KG1 (cell line): ENCODE data around the gene WWC2.

Experiments
- DNase-seq: peaks from one replicate; lab custom pipeline; 2025; lab: John Stamatoyannopoulos, UW

Gene WWC2

DNA sequence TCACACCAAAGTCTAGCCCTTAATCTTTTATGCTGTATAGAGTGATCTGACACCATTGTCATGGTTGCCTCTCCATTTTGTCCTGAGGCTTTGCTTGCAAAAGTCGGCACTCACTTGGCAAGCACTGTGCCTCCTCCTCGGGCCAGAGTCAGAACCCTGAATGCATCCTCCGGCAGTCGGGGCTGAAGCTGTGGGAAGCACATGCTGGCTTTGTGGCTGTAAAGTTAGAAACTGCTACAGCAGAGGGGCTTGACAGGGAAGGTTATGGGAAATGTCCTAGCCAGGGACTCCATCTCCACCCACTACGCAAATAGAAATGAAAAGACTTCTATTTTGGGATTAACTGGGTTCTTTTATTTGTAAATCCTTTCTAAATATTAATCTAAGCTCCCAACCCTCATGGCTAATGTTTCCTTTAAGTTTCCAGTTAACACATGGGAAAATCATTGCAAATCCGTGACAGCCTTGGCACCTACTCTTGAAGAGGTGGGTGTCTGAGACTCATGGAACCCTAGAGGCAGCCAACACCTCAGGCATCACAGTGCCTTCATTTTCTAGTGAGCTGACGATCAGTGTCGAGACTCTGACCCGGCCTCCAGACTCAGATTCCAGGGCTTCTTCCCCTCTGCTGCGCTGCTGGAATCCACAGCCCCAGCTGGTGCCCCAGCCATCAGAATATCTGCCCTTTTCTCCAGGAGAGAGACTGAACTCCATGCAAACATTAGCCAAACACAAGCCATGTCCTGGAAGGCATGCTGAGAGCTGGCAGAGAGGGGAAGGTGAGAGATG is 231.1 kb downstream of the WWC2 start:
- no peak for DNase-seq

DNA sequence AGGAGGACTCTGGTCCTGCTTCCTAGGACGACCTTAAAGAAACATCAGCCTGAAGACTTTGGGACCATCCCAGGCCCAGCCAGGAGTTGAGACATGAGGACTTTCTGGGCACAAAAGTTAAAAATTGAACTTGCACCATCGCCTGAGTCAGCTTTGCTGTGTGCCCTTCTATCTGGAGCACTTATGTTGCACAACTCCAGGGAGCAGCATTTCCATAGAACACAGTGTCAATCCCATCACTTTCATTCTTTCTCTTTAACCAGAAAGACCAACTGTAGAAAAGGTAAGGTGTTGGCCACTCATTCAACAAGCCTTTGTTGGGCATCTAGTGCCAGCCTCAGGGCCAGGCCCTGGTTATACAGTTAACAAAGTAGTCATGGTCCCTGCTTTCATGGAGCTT is 231.8 kb downstream of the WWC2 start:
- no peak for DNase-seq

DNA sequence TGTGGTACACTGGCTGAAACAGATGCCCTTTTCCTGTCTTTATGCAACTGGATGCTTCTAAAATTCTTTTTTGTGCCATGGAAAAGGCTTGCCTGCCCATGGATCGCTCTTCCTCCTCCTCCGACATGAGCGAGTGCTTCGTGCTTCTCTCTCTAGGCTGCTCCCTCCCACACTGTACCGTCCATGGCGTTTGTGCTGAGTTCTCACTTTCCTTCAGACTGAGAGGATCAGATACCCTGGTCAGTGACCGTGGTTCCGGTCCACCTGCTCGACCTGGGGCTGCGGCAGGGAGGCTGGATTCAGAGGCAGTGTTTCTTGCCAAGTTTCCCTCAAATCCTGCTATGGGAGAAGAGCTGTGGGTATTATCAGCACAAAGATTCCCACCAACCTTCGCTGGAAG is 233.4 kb downstream of the WWC2 start:
- DNase-seq = no peak

DNA sequence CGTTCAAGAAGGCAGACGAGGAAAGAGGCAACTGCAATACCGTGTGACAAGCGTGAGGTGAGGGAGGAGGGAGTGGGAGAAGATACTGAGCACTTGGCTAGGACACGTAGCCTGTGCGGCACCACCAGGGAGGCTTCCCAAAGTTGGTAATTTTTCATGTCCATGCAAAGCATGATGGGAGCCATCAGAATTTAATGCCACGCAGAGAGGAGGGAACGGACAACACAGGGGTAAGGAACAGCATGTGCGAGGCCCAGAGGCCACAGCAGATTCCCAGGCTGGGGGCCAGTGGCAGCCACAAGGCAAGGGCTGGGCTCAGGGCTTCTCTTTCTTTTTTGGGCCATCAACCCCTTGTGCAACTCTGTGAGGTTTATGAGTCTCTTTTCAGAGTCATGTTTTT is 234.1 kb downstream of the WWC2 start:
- no peak for DNase-seq

DNA sequence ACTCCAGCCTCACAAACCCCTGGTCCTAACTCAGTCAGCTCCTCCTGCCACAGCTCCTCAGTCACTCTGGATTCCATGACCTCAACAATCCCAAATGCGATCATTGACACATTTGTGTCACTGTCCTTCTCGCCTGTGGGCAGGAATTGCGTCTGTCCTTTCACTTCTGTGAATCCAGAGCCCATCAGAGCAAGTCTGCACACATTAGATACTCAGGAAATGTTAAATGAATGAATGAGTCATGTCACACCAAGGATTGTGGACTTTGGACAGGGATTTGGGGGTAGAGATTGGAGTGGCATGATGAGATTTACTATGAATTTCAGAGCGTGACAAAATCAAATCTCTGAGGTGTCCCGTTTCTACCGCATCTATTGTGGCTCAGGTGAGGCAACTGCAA is 234.9 kb downstream of the WWC2 start:
- no peak for DNase-seq

DNA sequence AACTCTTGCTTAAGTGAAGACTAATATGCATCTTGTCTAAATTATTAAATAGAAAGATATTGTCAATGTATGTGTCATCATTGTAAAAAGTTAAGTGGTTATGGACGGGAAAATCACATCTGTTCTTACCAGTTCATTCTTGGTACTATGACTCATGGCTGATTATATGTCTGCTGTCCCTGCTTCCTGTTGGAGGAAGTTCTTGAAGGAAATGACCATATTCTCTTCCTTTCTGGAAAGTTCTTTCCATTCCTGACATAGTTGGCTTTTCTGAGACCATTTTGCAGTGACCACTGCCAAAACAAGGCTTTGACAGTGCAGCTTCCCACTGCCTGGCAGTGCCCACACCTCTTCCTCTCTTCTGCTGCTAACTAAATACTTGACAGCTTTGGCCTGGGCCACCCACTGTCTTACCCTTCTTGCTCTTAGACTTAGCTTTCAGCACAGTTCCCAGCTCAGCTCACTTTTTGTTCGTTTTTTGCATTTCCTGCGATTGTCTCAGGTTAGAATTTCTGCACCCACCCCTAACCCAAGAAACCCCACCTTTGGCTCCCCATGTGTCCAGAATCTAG is 236.4 kb downstream of the WWC2 start:
- DNase-seq = no peak

DNA sequence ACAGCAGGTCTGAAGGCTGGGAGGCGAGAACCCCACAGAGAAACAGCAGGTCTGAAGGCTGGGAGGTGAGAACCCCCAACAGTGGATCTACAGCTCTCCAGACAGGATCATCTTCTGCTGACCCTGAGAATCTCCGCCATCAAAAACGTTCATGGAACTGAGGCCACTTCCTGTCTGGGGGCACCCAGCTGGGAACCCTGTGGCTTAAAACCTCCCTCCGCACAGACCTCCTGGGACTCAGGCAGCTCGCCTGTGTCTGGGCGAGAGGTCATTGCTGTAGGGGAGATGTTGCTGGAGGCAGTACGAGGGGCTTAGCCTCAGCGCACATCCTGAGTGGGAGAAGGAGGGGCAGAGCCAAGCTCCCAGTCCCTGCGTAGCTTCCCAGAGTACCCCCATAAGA is 238.3 kb downstream of the WWC2 start:
- DNase-seq = no peak

DNA sequence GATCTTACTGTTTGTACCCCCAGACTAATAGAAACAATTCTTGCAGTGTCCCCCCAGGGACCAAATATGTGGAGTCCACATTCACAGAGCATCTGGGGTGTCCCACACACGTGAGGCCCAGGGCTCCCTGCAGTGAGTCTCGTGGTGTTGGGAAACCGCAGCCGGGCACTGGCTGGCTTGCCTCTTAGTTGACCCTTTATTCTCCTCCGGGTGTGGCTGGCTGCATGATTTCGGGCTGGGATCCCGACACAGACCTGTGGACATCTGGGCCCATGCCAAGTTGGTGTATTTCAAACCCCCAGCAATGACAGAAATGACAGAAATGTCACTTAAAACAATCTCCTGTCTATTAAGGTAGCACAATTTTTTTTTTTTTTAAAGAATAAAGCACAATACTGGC is 238.8 kb downstream of the WWC2 start:
- DNase-seq = no peak

DNA sequence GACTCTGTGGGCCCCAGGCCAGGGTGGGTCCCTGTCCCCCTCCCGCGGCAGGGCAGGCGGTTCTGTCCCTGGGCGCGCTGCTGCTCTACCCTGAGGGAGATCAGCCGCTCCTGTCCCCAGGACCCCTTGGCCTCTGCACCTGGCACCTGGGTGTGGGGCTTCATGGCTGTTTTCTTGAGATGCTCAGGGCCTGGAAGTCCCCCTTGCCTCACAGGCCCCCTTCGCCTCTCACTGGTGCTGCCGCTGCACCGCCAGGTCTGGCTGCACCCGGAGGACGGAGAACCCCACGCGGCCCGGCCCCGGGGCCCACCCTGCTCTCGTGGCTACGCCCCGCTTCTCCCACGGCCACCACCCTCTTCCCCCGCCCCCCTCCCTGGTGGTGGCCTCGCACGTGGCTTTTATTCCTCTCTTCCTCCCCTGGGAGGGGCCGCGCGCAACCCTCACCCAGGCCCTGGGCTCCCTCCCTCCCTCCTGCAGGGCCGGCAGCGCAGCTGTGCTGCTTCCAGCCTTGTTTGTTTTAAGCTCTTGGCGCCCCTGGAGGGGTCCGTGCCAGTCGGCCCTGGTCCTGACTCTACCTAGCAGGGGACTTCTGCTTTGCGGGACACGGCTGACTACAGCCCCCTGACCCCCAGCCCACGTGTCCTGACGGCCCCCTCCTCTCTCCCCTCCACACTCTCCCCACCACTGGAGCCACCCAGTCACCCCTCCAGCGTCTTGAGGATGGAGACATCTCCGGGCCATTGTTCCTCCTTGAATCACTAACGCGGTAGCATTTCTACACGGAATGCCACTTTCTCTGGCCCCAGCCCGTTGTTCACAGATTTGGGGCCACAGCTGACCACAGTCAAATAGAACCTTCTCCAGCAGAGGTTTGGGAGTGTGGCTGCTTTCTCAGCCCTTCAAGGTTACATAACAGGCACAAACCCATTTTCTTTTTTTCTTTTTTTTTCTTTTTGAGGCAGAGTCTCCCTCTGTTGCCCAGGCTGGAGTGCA is 243.8 kb downstream of the WWC2 start:
- no peak for DNase-seq

DNA sequence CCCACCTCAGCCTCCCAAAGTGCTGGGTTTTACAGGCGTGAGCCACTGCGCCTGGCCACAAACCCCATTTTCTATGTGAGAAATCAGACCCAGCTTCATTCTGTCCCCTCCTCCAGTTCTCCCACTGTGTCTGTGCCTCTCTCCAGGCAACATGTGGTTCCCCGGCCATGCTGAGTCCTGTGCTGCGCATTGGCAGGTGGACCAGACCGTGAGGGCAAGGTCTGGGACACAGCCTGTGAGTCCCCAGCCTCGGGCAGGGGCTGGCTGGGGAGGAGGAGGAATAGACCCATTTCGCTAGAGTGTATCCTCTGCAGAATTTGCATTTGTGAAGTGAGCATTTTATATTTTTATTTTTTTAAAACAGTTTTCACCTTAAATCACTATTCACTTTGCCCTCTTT is 244.7 kb downstream of the WWC2 start:
- no peak for DNase-seq

DNA sequence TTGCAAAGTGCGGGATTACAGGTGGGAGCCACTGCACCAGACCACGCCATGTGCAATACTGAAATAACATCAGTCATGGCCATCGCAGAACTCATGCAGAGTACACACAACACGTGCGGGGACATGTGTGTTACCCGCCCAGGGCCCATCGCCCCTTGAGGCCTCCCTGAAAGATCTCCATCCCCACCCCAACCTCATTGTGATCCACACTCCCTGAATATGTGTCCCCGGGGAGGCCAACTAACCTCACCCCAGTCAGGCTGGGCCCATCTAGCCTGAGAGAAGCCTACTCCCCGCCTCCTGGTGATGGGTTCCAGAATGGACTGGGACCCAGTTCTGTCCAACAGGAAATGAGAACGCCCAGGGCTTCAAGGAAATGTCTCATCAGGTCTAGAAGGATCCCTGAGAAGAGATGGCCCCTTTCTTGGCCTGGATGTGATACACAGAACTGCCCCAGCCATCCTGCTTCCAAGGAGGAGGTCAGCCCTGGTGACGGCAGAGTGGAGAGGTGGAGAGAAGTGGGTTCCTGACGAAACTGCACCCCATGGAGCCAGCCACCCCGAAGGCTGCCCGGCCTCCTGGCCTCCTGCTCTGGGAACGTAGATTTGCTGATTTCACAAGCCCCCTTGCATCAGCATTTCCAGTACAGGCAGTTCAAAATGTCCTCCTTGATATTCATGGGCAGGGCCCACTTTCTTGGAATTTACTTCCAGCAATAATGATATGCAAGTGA is 245.6 kb downstream of the WWC2 start:
- no peak for DNase-seq

DNA sequence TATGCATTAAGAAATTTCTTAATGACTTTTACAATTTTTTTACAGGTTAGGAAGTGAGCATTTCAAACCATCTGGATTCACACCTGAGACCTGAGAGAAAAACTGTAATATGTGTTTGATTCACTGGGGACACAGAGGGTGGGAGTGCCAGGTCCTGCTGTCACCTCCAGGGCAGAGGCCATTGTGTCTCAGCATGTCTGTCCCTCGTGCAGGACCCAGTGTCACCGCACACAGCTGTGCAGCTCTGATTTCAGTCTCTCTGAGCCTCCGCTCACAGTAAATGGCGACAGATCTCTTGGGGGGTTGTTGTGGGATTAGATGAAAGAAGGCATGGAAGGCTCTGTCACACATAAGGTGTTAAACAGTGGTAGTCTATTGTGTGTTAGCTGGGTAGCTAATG is 246.2 kb downstream of the WWC2 start:
- no peak for DNase-seq

DNA sequence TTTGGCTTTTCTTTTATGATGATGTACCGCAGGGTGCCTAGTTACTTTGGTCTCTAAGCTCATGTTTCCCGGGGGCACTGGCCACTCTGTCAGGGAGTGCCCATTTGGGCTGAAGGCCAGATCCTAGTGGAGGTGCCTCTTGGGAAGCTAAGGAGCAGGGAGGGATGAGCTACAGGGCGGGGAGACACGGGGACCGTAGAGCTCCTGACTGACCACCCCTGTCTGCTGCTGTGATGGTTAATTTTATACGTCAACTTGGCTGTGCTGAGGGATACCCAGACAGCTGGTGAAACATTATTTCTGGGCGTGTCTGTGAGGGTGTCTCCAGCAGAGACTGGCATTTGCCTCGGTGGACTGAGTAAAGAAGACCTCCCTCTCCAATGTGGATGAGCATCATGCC is 248.1 kb downstream of the WWC2 start:
- DNase-seq = no peak

DNA sequence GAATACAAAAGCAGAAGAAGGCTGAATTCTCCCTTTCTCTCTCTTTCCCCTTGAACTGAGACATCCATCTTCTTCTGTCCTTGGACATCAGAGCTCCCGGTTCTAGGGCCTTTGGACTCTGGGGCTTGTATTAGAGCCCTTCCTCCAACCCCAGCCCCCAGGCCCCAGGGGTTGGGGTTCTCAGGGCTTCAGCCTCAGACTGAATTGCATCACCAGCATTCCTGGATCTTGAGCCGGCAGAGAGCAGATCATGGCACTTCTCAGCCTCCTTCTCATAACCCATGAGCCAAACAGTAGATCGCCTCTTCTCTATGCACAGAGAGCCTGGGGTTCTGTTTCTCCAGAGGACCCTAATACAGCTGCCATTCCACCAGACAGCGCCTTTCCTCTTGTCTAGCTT is 248.5 kb downstream of the WWC2 start:
- no peak for DNase-seq

DNA sequence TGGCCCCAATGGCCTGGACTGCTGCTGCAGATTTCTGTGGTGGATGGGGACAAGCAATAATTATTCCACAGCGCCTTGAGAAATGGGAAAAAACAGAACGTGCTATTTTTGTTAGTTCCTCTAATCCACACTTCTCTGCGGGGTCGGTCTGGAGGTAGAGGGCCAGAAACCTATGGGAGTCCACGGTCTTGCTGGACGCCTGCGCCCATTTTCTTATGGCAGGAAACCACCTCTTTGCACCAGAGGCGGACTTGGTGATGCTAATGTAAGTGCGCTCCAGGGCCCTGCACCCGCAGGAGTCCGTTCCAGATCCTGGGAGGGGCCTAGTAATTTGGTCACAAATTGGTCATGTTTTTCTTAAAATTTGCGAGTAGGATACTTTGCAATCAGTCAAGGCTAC is 249.1 kb downstream of the WWC2 start:
- no peak for DNase-seq

DNA sequence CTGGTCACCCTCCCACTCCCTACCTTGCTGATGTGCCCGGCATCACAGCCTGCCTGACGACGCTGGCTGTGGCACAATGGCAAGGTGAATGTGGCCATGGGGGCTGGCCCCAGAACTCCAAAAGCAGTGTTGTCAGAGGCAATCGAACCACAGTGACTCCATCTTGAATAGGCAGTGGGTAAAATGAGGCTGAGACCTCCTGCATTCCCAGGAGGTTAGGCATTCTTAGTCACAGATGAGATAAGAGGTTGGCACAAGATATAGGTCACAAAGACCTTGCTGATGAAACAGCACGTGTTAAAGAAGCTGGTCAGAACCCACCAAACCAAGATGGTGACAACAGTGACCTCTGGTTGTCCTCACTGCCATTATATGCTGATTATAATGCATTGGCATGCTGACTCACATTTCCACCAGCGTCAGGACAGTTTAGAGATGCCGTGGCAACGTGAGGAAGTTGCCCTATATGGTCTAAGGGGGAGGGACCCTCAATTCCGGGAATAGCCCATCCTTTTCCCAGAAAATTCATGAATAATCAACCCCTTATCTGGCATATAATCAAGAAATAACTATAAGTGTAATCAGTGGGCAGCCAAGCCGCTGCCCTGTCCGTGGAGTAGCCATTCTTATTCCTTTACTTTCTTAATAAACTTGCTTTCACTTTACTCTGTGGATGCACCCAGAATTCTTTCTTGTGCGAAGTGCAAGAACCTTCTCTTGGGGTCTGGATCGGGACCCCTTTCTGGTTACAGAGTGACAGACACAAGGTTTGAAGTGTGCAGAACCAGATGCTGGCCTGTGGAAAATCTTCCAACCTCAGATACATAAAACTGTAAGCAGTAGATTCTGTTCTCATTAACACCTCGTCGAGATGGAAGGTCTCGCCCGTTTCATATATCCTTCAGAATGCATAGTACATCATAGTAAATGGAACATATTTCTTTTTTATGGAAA is 249.9 kb downstream of the WWC2 start:
- DNase-seq = no peak

DNA sequence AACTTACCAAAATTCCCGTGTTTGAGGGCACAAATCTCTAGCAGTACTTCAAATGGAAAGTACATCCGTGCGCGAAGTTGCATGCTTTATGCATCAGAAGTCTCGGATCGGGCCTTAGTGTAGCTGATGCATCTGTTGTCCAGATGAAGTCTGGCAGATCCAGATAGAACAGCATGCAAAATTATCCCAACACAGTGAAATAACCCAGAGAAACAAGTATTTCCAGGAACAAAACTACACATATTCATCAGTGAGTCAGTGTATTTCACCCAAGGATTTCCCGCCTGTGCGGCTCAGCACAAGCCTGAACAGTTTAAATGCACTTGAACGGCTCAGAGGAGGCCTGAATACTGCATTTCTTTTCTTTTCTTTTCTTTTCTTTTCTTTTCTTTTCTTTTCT is 250.6 kb downstream of the WWC2 start:
- no peak for DNase-seq

DNA sequence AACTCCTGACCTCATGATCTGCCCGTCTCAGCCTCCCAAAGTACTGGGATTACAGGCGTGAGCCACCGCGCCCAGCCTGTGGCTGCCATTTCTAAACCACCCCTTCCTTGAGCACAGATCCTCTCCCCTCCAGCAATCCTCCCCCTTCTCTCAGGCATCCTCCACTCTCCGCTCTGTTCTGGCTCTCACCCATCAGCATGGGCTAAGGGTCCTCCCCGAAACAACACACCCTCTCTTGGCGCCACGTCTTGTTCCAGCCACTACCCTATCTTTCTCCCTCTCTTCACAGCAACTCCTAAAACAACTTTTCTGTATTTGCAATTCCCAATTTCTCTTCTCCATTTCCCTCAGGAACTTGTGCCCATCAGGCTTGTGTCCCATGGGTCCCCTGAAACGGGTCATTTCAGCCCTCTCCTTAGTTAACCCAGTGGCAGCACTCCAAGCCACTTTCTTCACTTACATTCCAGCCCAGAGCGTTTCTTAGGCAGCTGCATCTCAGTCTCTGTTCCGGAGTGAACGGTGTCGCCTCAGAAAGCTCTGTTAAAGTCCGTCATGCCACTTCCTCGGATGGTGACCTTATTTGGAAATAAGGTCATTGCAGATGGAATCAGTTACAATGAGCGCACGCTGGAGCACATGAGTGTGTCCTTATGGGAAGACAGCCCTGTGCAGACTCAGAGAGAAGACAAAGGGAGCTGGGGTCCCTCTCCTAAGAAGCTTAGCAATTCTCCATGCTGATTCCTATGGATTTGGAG is 251.4 kb downstream of the WWC2 start:
- DNase-seq = no peak

DNA sequence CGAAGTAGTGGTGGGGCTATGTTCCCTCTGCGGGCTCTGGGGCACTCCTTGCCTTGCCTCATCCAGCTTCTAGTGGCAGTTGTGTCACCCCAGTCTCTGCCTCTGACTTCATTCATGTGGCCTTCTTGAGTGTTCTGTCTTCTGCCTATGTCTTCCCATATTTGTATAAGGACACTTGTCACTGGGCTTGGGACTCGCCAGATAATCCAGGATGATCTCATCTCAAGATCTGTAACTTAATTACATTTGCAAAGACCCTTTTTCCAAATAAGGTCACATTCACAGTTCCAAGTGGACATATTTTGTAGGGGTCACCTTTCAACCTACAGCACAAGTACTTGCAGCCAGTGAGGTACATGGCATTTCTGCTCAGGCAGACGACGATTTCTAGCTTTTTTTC is 253.5 kb downstream of the WWC2 start:
- DNase-seq = no peak

DNA sequence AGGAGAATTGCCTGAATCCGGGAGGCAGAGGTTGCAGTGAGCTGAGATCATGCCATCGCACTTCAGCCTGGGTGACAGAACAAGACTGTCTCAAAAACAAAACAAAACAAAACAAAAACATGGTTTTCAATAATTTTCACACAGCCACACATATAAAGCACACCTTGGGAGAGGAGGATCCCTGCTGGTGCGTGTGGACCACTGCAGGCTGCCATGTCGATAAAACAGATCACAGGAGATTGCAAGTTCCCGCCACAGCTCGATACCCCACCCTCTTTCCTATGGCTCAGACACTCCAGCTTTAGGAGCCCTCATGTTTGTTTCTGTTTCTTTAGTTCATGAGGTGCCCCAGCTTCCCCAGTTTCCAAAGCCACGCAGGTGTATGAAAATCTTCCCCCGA is 254.5 kb downstream of the WWC2 start:
- no peak for DNase-seq
